SH-SY5Y (cell line): Measurements from ENCODE around the gene EMC10.

Experiments used
- GATA2 ChIP-seq: IDR thresholded peaks from 2 replicates; pipeline ENCODE4 v1.6.1; 2011; ENCODE audit warnings: mild to moderate bottlenecking, low read depth, low read length
- GATA3 ChIP-seq: IDR thresholded peaks from 2 replicates; pipeline ENCODE4 v1.6.1; 2011; ENCODE audit warnings: low read depth, mild to moderate bottlenecking, low read length, moderate library complexity

DNA sequence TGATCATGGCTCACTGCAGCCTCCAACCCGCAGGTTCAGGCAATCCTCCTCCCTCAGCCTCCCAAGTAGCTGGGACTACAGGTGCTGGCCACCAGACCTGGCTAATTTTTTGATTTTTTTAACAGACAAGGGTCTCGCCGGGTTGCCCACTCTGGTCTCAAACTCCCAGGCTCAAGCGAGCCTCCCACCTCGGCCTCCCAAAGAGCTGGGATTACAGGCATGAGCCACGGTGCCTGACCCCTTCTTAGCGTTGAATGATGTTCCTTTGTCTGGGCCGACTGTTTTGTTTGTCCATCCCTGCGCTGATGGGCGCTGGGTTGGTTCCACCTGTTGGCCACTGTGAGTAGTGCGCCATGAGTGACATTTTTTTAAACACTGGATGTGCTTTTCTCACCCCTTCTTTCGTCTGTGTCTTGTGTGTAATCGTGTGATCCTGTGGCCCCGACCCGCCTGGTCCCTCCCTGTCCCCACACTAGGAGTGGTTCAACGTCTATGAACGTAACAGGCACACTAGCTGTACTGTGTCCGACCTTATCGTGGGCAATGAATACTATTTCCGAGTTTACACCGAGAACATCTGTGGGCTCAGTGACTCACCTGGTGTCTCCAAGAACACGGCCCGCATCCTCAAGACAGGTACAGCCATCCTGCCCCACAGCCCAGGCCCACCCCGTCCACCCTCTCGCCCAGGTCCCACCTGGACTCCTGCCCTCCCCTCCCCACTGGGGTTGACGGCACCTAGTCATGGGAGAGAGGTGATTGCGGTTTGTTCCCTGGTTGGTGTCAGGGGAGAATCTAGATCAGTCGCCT lies 15.0 kb upstream of the EMC10 start:
- TF ChIP-seq GATA2 (no peak), GATA3 (no peak)
